HEK293 (cell line): Measurements from ENCODE around the gene LYSMD3.

Source experiments
- GLI2 ChIP-seq: fragments of 450-650 bp; formaldehyde crosslinking; IDR thresholded peaks from 2 replicates; pipeline ENCODE4; 2017; ENCODE audit warnings: missing biosample characterization, missing genetic modification characterization, low read depth, borderline replicate concordance
- GLIS2 ChIP-seq: fragments of 450-650 bp; formaldehyde crosslinking; IDR thresholded peaks from 2 replicates; pipeline ENCODE4 v1.5.1; 2016; ENCODE audit warnings: missing biosample characterization, missing genetic modification characterization
- KLF10 ChIP-seq: fragments of 450-650 bp; IDR thresholded peaks from 2 replicates; pipeline ENCODE4 v1.5.1; 2018; ENCODE audit warnings: missing biosample characterization, mild to moderate bottlenecking, missing genetic modification characterization
- OSR2 ChIP-seq: fragments of 450-650 bp; formaldehyde crosslinking; IDR thresholded peaks from 2 replicates; pipeline ENCODE4 v1.5.1; 2016; ENCODE audit warnings: missing biosample characterization, missing genetic modification characterization
- RBAK ChIP-seq: fragments of 450-650 bp; formaldehyde crosslinking; IDR thresholded peaks from 2 replicates; pipeline ENCODE4 v1.5.1; 2016; ENCODE audit warnings: missing biosample characterization, missing genetic modification characterization
- REPIN1 ChIP-seq: fragments of 450-650 bp; formaldehyde crosslinking; IDR thresholded peaks from 2 replicates; pipeline ENCODE4 v1.5.1; 2017; ENCODE audit warnings: missing biosample characterization, missing genetic modification characterization, low read depth
- WT1 ChIP-seq: fragments of 450-650 bp; formaldehyde crosslinking; IDR thresholded peaks from 2 replicates; pipeline ENCODE4 v1.5.1; 2016; ENCODE audit warnings: missing biosample characterization, missing genetic modification characterization
- ZNF140 ChIP-seq: fragments of 450-650 bp; formaldehyde crosslinking; IDR thresholded peaks from 2 replicates; pipeline ENCODE4 v1.5.1; 2016; ENCODE audit warnings: missing biosample characterization, missing genetic modification characterization
- ZNF214 ChIP-seq: fragments of 450-650 bp; formaldehyde crosslinking; IDR thresholded peaks from 2 replicates; pipeline ENCODE4 v1.5.1; 2017; ENCODE audit warnings: missing biosample characterization, mild to moderate bottlenecking, missing genetic modification characterization, borderline replicate concordance
- ZNF274 ChIP-seq, 2 experiments: fragments of 200-500 bp in 1 of 2; fragments of 450-650 bp in 1 of 2; sonication (Bioruptor generic) in 1 of 2; formaldehyde crosslinking in 1 of 2; IDR thresholded peaks; 2 replicates each; pipeline versions ENCODE4 v1.5.1 to v1.6.1; 2014 to 2016; ENCODE audit warnings: borderline replicate concordance in 1 of 2, inconsistent platforms in 1 of 2, low read length in 1 of 2, missing biosample characterization in 1 of 2, missing genetic modification characterization in 1 of 2
- ZNF311 ChIP-seq: fragments of 450-650 bp; formaldehyde crosslinking; IDR thresholded peaks from 2 replicates; pipeline ENCODE4 v1.5.1; 2017; ENCODE audit warnings: missing biosample characterization, missing genetic modification characterization, borderline replicate concordance
- ZNF433 ChIP-seq: fragments of 450-650 bp; formaldehyde crosslinking; IDR thresholded peaks from 2 replicates; pipeline ENCODE4 v1.5.1; 2016; ENCODE audit warnings: missing biosample characterization, missing genetic modification characterization, low read depth
- ZNF561 ChIP-seq: fragments of 450-650 bp; IDR thresholded peaks from 2 replicates; pipeline ENCODE4 v1.5.1; 2018; ENCODE audit warnings: missing biosample characterization, missing genetic modification characterization, borderline replicate concordance
- ZNF571 ChIP-seq: fragments of 450-650 bp; formaldehyde crosslinking; IDR thresholded peaks from 2 replicates; pipeline ENCODE4 v1.5.0; 2017; ENCODE audit warnings: missing biosample characterization, missing genetic modification characterization
- ZNF624 ChIP-seq: fragments of 450-650 bp; formaldehyde crosslinking; IDR thresholded peaks from 2 replicates; pipeline ENCODE4 v1.5.1; 2017; ENCODE audit warnings: missing biosample characterization, missing genetic modification characterization
- ZNF768 ChIP-seq: fragments of 450-650 bp; formaldehyde crosslinking; IDR thresholded peaks from 2 replicates; pipeline ENCODE4 v1.5.1; 2018; ENCODE audit warnings: missing biosample characterization, mild to moderate bottlenecking, missing genetic modification characterization
- TF ChIP-seq, protein P1 (sequence below): fragments of 450-650 bp; formaldehyde crosslinking; IDR thresholded peaks from 2 replicates; pipeline ENCODE4 v1.5.1; 2016; ENCODE audit warnings: missing biosample characterization, missing genetic modification characterization
- TF ChIP-seq, protein P2 (sequence below): fragments of 450-650 bp; formaldehyde crosslinking; IDR thresholded peaks from 2 replicates; pipeline ENCODE4 v1.5.1; 2016; ENCODE audit warnings: missing biosample characterization, missing genetic modification characterization
- TF ChIP-seq, protein P3 (sequence below): fragments of 450-650 bp; formaldehyde crosslinking; IDR thresholded peaks from 2 replicates; pipeline ENCODE4 v1.5.1; 2016; ENCODE audit warnings: missing biosample characterization, missing genetic modification characterization
- TF ChIP-seq, protein P4 (sequence below): fragments of 450-650 bp; formaldehyde crosslinking; IDR thresholded peaks from 2 replicates; pipeline ENCODE4 v1.5.1; 2016; ENCODE audit warnings: missing biosample characterization, missing genetic modification characterization
- TF ChIP-seq, protein P5 (sequence below): fragments of 450-650 bp; formaldehyde crosslinking; IDR thresholded peaks from 2 replicates; pipeline ENCODE4 v1.5.1; 2017; ENCODE audit warnings: missing biosample characterization, missing genetic modification characterization
- TF ChIP-seq, protein P6 (sequence below): fragments of 450-650 bp; formaldehyde crosslinking; IDR thresholded peaks from 2 replicates; pipeline ENCODE4 v1.5.1; 2016; ENCODE audit warnings: missing biosample characterization, missing genetic modification characterization
- TF ChIP-seq, protein P7 (sequence below): fragments of 450-650 bp; formaldehyde crosslinking; IDR thresholded peaks from 2 replicates; pipeline ENCODE4 v1.5.1; 2017; ENCODE audit warnings: missing biosample characterization, missing genetic modification characterization
- TF ChIP-seq, protein P8 (sequence below): fragments of 450-650 bp; formaldehyde crosslinking; IDR thresholded peaks from 2 replicates; pipeline ENCODE4 v1.5.1; 2016; ENCODE audit warnings: missing biosample characterization, missing genetic modification characterization

Gene LYSMD3

DNA sequence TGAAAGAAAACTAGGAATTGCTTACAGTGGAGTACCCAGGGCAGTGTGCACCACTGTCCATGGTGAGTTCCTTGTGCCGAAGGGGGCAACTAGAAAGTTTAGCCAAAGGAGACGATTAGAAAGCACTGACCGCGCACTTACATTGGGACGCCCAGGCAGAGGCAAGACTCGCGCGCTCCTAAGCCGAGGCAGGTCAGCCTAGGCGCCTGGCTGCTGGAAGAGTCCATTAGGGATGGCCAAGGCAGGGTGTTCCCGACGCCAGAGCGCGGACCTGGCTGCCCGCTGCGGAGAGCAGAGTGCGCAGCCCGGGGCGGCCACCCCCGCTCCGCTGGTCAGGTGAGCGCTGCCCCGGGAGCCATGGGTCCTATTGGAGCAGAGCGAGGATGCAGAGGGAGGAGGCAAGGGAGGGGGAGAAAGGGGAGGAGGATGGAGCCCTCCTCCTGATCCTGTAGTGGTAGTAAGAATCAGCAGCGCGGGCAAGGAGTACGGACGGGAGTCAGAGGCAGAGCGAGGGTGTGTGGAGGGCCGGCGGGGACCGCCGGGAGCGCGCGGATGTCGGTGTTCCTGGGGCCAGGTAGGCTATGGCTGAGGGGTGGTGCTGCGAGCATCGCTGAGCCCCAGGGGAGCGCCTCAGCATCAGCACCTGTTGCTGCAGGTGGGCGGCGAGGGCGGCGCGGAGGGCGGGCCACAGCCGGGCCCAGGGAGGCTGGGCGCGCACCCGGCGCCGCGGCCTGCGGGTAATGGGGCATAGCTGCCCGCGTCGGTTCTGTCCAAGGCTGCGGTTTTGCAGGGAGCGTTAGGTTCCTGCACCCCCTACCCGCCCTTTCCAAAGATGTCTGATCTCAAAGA, 29.2 kb upstream of the LYSMD3 start, which contains the start of gene ADGRV1 (continued):
- peak; percentile 96 for TF ChIP-seq WT1
- no peak for TF ChIP-seq ZNF571
- TF ChIP-seq ZNF214, result no peak
- TF ChIP-seq, protein P1, sequence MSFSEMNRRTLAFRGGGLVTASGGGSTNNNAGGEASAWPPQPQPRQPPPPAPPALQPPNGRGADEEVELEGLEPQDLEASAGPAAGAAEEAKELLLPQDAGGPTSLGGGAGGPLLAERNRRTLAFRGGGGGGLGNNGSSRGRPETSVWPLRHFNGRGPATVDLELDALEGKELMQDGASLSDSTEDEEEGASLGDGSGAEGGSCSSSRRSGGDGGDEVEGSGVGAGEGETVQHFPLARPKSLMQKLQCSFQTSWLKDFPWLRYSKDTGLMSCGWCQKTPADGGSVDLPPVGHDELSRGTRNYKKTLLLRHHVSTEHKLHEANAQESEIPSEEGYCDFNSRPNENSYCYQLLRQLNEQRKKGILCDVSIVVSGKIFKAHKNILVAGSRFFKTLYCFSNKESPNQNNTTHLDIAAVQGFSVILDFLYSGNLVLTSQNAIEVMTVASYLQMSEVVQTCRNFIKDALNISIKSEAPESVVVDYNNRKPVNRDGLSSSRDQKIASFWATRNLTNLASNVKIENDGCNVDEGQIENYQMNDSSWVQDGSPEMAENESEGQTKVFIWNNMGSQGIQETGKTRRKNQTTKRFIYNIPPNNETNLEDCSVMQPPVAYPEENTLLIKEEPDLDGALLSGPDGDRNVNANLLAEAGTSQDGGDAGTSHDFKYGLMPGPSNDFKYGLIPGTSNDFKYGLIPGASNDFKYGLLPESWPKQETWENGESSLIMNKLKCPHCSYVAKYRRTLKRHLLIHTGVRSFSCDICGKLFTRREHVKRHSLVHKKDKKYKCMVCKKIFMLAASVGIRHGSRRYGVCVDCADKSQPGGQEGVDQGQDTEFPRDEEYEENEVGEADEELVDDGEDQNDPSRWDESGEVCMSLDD (tag by site-specific recombination), result 0 out of 2 replicates have a peak, but pooled peaks have one; percentile 21
- peak; percentile 77 for TF ChIP-seq OSR2 (tag by site-specific recombination)
- TF ChIP-seq REPIN1 (tag by site-specific recombination), result no peak
- no peak for TF ChIP-seq ZNF433 (tag by site-specific recombination)
- TF ChIP-seq ZNF140 (tag by site-specific recombination), result no peak
- TF ChIP-seq ZNF274 (IDR thresholded peaks at IDR 0.05; ENCODE audit: low read length), result no peak
- no peak for TF ChIP-seq ZNF274 (tag by site-specific recombination; IDR thresholded peaks at IDR 0.05; ENCODE audit: borderline replicate concordance)
- TF ChIP-seq, protein P2, sequence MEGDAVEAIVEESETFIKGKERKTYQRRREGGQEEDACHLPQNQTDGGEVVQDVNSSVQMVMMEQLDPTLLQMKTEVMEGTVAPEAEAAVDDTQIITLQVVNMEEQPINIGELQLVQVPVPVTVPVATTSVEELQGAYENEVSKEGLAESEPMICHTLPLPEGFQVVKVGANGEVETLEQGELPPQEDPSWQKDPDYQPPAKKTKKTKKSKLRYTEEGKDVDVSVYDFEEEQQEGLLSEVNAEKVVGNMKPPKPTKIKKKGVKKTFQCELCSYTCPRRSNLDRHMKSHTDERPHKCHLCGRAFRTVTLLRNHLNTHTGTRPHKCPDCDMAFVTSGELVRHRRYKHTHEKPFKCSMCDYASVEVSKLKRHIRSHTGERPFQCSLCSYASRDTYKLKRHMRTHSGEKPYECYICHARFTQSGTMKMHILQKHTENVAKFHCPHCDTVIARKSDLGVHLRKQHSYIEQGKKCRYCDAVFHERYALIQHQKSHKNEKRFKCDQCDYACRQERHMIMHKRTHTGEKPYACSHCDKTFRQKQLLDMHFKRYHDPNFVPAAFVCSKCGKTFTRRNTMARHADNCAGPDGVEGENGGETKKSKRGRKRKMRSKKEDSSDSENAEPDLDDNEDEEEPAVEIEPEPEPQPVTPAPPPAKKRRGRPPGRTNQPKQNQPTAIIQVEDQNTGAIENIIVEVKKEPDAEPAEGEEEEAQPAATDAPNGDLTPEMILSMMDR, result 0 out of 2 replicates have a peak, but pooled peaks have one; percentile 34
- TF ChIP-seq, protein P3, sequence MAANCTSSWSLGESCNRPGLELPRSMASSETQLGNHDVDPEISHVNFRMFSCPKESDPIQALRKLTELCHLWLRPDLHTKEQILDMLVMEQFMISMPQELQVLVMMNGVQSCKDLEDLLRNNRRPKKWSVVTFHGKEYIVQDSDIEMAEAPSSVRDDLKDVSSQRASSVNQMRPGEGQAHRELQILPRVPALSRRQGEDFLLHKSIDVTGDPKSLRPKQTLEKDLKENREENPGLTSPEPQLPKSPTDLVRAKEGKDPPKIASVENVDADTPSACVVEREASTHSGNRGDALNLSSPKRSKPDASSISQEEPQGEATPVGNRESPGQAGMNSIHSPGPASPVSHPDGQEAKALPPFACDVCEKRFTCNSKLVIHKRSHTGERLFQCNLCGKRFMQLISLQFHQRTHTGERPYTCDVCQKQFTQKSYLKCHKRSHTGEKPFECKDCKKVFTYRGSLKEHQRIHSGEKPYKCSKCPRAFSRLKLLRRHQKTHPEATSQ, result peak; percentile 80
- TF ChIP-seq ZNF561, result peak; percentile 78
- TF ChIP-seq GLIS2 (tag by site-specific recombination), result peak; percentile 90
- TF ChIP-seq GLI2 (tag by site-specific recombination), result no peak
- TF ChIP-seq ZNF768 (tag by site-specific recombination), result no peak
- TF ChIP-seq ZNF311 (tag by site-specific recombination), result no peak
- TF ChIP-seq, protein P4, sequence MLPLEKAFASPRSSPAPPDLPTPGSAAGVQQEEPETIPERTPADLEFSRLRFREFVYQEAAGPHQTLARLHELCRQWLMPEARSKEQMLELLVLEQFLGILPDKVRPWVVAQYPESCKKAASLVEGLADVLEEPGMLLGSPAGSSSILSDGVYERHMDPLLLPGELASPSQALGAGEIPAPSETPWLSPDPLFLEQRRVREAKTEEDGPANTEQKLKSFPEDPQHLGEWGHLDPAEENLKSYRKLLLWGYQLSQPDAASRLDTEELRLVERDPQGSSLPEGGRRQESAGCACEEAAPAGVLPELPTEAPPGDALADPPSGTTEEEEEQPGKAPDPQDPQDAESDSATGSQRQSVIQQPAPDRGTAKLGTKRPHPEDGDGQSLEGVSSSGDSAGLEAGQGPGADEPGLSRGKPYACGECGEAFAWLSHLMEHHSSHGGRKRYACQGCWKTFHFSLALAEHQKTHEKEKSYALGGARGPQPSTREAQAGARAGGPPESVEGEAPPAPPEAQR (tag by site-specific recombination), result 0 out of 2 replicates have a peak, but pooled peaks have one; percentile 56
- TF ChIP-seq RBAK (tag by site-specific recombination), result no peak
- peak; percentile 90 for TF ChIP-seq KLF10 (tag by site-specific recombination)
- TF ChIP-seq, protein P5, sequence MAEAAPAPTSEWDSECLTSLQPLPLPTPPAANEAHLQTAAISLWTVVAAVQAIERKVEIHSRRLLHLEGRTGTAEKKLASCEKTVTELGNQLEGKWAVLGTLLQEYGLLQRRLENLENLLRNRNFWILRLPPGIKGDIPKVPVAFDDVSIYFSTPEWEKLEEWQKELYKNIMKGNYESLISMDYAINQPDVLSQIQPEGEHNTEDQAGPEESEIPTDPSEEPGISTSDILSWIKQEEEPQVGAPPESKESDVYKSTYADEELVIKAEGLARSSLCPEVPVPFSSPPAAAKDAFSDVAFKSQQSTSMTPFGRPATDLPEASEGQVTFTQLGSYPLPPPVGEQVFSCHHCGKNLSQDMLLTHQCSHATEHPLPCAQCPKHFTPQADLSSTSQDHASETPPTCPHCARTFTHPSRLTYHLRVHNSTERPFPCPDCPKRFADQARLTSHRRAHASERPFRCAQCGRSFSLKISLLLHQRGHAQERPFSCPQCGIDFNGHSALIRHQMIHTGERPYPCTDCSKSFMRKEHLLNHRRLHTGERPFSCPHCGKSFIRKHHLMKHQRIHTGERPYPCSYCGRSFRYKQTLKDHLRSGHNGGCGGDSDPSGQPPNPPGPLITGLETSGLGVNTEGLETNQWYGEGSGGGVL (tag by site-specific recombination), result peak; percentile 90
- TF ChIP-seq, protein P6, sequence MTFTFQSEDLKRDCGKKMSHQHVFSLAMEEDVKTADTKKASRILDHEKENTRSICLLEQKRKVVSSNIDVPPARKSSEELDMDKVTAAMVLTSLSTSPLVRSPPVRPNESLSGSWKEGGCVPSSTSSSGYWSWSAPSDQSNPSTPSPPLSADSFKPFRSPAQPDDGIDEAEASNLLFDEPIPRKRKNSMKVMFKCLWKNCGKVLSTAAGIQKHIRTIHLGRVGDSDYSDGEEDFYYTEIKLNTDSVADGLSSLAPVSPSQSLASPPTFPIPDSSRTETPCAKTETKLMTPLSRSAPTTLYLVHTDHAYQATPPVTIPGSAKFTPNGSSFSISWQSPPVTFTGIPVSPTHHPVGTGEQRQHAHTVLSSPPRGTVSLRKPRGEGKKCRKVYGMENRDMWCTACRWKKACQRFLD, result no peak
- TF ChIP-seq, protein P7, sequence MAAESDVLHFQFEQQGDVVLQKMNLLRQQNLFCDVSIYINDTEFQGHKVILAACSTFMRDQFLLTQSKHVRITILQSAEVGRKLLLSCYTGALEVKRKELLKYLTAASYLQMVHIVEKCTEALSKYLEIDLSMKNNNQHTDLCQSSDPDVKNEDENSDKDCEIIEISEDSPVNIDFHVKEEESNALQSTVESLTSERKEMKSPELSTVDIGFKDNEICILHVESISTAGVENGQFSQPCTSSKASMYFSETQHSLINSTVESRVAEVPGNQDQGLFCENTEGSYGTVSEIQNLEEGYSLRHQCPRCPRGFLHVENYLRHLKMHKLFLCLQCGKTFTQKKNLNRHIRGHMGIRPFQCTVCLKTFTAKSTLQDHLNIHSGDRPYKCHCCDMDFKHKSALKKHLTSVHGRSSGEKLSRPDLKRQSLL, result peak; percentile 66
- no peak for TF ChIP-seq ZNF624 (tag by site-specific recombination)
- TF ChIP-seq, protein P8, sequence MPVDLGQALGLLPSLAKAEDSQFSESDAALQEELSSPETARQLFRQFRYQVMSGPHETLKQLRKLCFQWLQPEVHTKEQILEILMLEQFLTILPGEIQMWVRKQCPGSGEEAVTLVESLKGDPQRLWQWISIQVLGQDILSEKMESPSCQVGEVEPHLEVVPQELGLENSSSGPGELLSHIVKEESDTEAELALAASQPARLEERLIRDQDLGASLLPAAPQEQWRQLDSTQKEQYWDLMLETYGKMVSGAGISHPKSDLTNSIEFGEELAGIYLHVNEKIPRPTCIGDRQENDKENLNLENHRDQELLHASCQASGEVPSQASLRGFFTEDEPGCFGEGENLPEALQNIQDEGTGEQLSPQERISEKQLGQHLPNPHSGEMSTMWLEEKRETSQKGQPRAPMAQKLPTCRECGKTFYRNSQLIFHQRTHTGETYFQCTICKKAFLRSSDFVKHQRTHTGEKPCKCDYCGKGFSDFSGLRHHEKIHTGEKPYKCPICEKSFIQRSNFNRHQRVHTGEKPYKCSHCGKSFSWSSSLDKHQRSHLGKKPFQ (tag by site-specific recombination), result 0 out of 2 replicates have a peak, but pooled peaks have one; percentile 49
